Transverse colon (tissue), 4 donors: ENCODE results near the gene FLT4.

ENCODE experiments used
- EP300 ChIP-seq: sonication (generic); formaldehyde crosslinking; IDR thresholded peaks from one replicate; pipeline ENCODE4 v1.6.1; 2017; ENCODE audit warnings: antibody characterized with exemption, low read depth
- POLR2A ChIP-seq: fragments of 450-650 bp; IDR thresholded peaks from one replicate; pipeline ENCODE4 v1.6.1; 2016; ENCODE audit warnings: antibody characterized with exemption, mild to moderate bottlenecking, moderate library complexity
- POLR2AphosphoS5 ChIP-seq, 3 donors: sonication (generic); formaldehyde crosslinking; IDR thresholded peaks; one replicate each; pipeline ENCODE4 v1.6.1; 2016; ENCODE audit warnings: antibody characterized with exemption in 3 of 3
- TF ChIP-seq, protein P1 (sequence below), 5 experiments: fragments of 200-600 bp in 3 of 5; fragments of 450-650 bp in 2 of 5; sonication (generic) in 3 of 5; IDR thresholded peaks; 1 replicate in 2 of 5; 2 replicates in 3 of 5; pipeline ENCODE4 v1.5.1; 2016 to 2017; ENCODE audit warnings: antibody characterized with exemption in 5 of 5, inconsistent platforms in 3 of 5, mild to moderate bottlenecking in 2 of 5, moderate library complexity in 1 of 5

DNA sequence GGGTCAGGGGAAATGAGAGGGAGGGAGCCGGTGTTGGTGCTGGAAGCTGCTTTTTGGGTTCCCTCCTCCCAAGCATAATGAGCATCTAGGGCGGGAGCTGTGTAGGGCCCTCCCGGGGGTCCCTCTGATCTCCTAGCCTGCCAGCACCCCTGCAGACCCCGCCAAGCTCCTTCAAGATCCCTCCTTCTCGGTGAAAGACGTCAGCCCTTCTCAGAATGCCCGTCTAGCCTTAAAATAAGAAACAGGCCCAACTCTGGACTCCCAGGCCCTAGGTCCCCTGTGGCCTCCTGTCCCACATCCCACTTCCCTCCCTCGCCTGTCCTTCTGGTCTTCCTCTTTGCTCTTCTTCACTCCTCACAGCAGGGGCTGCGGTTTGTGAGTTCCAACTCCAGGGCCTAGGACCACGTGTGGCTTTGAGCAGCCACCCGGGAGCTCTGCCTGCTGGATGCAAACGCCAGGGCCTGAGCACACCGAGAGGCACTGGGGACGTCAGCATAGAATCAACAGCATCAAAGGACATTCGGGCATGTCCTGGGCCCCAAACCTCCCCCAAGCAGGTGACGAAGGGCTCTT lies 49.3 kb downstream of the FLT4 start:
- TF ChIP-seq POLR2A: no peak
- TF ChIP-seq, protein P1, sequence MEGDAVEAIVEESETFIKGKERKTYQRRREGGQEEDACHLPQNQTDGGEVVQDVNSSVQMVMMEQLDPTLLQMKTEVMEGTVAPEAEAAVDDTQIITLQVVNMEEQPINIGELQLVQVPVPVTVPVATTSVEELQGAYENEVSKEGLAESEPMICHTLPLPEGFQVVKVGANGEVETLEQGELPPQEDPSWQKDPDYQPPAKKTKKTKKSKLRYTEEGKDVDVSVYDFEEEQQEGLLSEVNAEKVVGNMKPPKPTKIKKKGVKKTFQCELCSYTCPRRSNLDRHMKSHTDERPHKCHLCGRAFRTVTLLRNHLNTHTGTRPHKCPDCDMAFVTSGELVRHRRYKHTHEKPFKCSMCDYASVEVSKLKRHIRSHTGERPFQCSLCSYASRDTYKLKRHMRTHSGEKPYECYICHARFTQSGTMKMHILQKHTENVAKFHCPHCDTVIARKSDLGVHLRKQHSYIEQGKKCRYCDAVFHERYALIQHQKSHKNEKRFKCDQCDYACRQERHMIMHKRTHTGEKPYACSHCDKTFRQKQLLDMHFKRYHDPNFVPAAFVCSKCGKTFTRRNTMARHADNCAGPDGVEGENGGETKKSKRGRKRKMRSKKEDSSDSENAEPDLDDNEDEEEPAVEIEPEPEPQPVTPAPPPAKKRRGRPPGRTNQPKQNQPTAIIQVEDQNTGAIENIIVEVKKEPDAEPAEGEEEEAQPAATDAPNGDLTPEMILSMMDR (IDR thresholded peaks at IDR 0.05): no peak
- no peak for TF ChIP-seq POLR2AphosphoS5 (IDR thresholded peaks at IDR 0.05)
- TF ChIP-seq EP300: no peak
